Measurements from ENCODE around the gene TSPEAR.

The TSPEAR gene

GRCh38 chr21:44569861-44570517, 141.4 kb downstream of the TSPEAR start:
- Histone ChIP-seq H3K27ac (no peak overlapping the region), H3K4me3 (ENCODE audit: low read depth in 1 of 2, low read length in 1 of 2) (no peak overlapping the region), H3K9me3 (no peaks in the 10 kb centered on the region), H3K36me3 (no peaks in the 10 kb centered on the region), H3K4me1 (ENCODE audit: control insufficient read depth in 1 of 2, insufficient read depth in 1 of 2, low read depth in 1 of 2, low read length in 1 of 2) (peaks cover 0 to 5% of the 10 kb centered on the region in 2 experiments), H3K27me3 (peaks cover 20% of the 10 kb centered on the region)
- no peak for TF ChIP-seq CTCF (IDR thresholded peaks at IDR 0.05)

GRCh38 chr21:44568667-44569556, 142.5 kb downstream of the TSPEAR start:
- Histone ChIP-seq H3K4me1 (ENCODE audit: control insufficient read depth in 1 of 2, insufficient read depth in 1 of 2, low read depth in 1 of 2, low read length in 1 of 2) (peaks cover 0 to 5% of the 10 kb centered on the region in 2 experiments), H3K27ac (no peak overlapping the region), H3K4me3 (ENCODE audit: low read depth in 1 of 2, low read length in 1 of 2) (no peak overlapping the region), H3K9me3 (no peaks in the 10 kb centered on the region), H3K27me3 (peaks cover 12% of the 10 kb centered on the region), H3K36me3 (no peaks in the 10 kb centered on the region)
- no peak for TF ChIP-seq CTCF (IDR thresholded peaks at IDR 0.05)

GRCh38 chr21:44568261-44568660, 143.1 kb downstream of the TSPEAR start:
- Histone ChIP-seq H3K27ac (no peak overlapping the region), H3K27me3 (peaks cover 7% of the 10 kb centered on the region)
- TF ChIP-seq CTCF (IDR thresholded peaks at IDR 0.05) = no peak

GRCh38 chr21:44567481-44568171, 143.7 kb downstream of the TSPEAR start:
- Histone ChIP-seq H3K4me3 (ENCODE audit: low read depth in 1 of 2, low read length in 1 of 2) (no peak overlapping the region), H3K9me3 (no peaks in the 10 kb centered on the region), H3K27ac (no peak overlapping the region), H3K4me1 (ENCODE audit: control insufficient read depth in 1 of 2, insufficient read depth in 1 of 2, low read depth in 1 of 2, low read length in 1 of 2) (peaks cover 0 to 5% of the 10 kb centered on the region in 2 experiments), H3K27me3 (peaks cover 5% of the 10 kb centered on the region), H3K36me3 (no peaks in the 10 kb centered on the region)
- no peak for TF ChIP-seq CTCF (IDR thresholded peaks at IDR 0.05)

More at GRCh38 chr21:44568261-44568660, 143.1 kb downstream of the TSPEAR start:
- no peak overlapping the region for H3K4me3 ChIP-seq (ENCODE audit: low read depth in 1 of 2, low read length in 1 of 2)
- no peaks in the 10 kb centered on the region for H3K36me3 ChIP-seq
- H3K9me3 ChIP-seq = no peaks in the 10 kb centered on the region
- peaks cover 0 to 5% of the 10 kb centered on the region in 2 experiments for H3K4me1 ChIP-seq (ENCODE audit: control insufficient read depth in 1 of 2, insufficient read depth in 1 of 2, low read depth in 1 of 2, low read length in 1 of 2)

GRCh38 chr21:44566403-44566802, 145.0 kb downstream of the TSPEAR start:
- no peaks in the 10 kb centered on the region for H3K36me3 ChIP-seq
- peaks cover 0 to 5% of the 10 kb centered on the region in 2 experiments for H3K4me1 ChIP-seq (ENCODE audit: control insufficient read depth in 1 of 2, insufficient read depth in 1 of 2, low read depth in 1 of 2, low read length in 1 of 2)
- no peaks in the 10 kb centered on the region for H3K9me3 ChIP-seq
- H3K27ac ChIP-seq = no peak overlapping the region
- no peak overlapping the region for H3K4me3 ChIP-seq (ENCODE audit: low read depth in 1 of 2, low read length in 1 of 2)
- peaks cover 5% of the 10 kb centered on the region for H3K27me3 ChIP-seq
- TF ChIP-seq CTCF (IDR thresholded peaks at IDR 0.05) = no peak

Measured in neutrophil (primary cell).